Stimulated activated CD4-positive, alpha-beta T cell treated with anti-CD3 and anti-CD28 coated beads, Interleukin-1b, Interleukin-23, amount 100 ng/mL, for 1 hour (primary cell): ENCODE measurements around the gene RAB35.

Experiments
- DNase-seq, 2 donors: peaks; one replicate each; pipeline ENCODE4 v3.0.0-alpha.2; 2020; ENCODE audit warnings: low read depth in 2 of 2

RAB35 gene

GRCh38 chr12:120116441-120116791 is at the start of gene RAB35:
TSS of gene RAB35 (minus strand) at chr12:120116753. CDS start at chr12:120116650, 103 bp downstream.
- no peak for DNase-seq

DNA sequence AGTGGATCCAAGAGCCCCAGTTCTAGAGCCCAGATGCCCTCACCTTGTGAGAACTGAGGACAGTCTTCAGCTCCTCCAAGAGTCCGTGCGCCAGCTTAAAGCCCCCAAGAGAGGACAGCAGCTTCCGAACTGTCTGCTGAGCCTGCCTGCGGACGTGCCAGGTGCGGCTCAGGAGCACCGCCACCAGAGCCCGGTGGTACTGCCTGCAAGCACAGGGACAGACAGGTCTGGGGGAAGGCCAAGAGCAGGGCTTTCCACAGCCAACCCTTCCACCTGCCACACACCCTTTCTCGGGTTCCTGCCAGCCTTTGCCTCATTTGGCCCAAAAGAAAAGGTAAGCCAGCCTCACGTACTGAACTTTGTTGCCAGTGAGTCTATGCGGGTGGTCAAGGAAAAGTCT is 47.7 kb upstream of the RAB35 start:
- no peak for DNase-seq

GRCh38 chr12:120162763-120163162 is 46.2 kb upstream of the RAB35 start:
- no peak for DNase-seq

- no peak for DNase-seq
These were observed 45.3 kb upstream of the RAB35 start for GRCh38 chr12:120161852-120162251.

DNA sequence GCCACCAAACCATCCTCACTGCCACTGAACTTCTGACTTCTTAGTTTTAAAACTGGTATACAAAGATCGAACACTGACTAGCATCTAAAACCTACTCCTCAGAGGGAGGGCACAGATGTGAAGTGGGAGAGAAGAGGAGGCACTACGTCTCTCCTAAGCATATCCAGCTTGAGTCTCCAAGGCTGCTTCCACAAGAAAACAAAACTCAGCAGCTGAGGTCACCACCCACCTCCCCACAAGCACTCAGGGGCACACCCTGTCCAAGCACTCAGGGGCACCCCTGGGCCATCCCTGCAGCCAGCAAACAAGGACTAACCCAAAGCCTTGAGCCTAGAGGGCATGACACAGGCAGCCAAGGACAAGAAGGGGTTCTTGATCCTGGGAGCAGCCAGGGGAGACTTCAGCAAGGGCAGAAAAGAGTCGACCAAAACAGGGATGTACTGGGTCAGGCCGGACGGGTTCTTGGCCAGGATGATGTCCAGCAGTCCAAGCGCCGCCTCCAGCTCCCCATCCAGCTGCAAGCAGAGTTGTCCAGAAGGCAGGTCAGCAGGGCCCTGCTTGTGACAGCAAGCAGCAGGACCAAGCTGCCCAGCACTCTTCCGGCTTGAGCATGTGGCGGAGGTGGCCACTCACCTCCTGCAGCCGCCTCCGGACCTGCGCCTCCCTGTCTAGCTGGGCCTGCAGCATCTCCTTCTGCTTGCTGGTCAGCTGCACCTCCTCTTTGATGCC is 43.1 kb upstream of the RAB35 start:
- no peak for DNase-seq

DNA sequence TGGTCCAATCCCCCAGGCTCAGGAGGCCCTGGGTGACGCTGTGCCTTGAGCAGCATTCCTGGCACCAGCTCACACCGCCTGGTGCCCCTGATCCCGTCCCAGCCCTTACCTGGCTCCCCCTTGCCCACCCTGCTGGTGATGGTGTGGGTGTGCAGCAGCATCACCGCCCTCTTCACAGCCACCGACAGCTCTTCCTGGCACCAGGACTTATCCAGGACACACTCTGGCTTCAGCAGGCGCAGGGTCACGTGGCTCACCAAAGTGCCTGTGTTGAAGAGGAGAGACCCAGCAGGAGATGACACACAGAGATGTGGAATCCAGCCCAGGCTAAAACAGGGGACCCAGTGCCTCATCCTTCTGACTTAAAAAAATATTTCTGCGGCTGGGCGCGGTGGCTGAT is 41.8 kb upstream of the RAB35 start:
- DNase-seq, result no peak

DNA sequence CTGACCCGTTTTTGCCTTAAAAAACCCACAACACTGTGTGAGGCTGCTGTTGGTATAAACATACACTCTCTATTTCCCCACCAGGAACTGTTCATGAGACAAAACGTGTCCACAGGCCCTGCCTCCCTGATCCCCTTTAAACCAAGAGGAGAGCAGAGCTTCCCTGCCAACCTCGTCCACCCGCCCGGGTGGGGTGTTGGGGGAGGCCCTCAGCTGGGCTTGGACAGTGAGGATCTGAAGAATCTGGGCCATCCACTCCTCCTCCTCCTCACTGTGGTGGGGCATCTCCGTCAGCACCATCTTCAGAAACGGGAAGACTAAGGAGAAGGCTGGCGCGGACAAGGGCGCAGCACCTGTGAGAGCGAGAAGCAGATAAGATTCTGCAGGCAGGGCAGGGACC is 41.1 kb upstream of the RAB35 start:
- DNase-seq, result no peak

DNA sequence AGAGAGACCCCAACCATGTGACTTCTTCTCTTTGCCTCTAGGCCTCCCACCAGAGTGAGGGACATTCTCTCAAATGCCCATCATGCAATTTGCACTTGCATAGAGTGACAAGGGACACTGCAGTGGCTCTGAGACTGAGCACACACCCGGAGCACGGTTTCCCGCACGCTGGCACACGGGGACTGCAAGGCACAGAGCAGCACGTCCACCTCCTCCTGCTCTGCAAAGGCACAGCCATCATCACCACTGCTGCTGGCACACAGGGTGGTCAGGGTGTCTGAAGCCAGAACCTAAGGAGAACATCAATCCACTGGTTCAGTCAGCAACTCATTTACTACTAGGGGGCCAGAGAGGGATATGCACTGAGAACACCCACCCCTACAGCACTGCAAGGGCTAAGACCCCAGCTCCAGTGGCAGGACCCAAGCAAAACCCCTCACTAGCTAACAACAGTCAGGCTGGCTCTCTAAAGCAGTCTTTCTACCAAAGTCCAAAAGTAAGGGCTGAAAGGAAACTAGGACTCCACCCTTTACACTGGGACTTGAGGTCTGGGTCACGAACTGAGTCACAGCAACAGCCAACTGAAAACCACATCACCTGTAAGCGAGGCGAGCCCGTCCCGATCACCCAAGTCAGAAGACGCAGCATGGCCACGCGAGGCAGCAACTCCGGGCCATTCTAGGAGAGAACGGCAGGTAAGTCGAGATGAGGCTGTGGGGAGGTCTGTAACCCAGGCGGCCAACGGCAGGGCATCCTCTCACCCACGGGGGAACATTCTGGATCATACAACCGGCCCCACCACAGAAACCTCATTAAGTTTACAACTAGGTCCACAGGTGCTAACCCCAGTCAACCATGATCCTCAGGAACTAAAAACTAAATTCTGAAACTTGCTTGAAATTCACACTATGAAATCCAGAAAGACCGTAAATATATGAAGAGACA is 40.0 kb upstream of the RAB35 start:
- DNase-seq, result no peak

DNA sequence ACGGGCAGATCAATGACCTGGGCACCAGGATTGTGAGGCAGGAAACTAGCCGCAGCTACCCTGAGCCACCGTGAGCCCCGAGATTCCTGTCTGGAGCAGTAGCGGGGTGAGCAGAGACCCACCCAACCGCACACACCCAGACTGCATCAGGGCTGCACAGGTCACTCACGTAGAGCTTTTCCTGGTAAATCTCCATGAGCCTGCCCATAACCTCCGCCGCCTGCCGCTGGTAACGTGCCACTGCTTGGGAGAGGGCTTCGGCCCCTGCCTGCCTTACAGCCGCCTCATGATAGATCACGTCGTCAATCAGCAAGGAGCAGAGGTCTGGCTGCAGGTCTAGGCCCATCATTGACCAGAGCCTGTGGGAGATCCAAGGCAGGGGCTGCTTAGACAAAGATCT is 38.5 kb upstream of the RAB35 start:
- DNase-seq, result no peak

- DNase-seq, result no peak
These were observed 34.5 kb upstream of the RAB35 start for GRCh38 chr12:120150919-120151525.

GRCh38 chr12:120148011-120148410 is 31.5 kb upstream of the RAB35 start:
- DNase-seq, result no peak

DNA sequence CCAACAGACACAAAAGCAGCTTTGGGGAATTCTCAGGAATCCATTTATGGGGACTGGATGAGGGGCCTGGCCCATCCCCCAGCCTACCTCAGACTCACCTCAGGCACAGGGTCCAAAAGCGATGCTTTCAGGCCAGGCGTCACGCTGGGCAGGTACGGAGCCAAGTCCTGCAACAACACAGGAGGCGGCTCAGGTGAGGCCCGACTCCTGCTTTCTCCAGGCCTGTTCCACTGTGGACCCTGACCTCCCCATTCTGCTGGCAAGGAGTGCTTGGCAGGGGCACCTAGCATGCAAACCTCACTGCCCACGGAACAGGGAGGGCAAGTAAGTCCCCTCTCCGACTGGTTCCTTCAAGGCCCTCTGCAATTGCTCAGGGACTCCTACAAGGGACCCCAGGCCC is 28.6 kb upstream of the RAB35 start:
- no peak for DNase-seq

DNA sequence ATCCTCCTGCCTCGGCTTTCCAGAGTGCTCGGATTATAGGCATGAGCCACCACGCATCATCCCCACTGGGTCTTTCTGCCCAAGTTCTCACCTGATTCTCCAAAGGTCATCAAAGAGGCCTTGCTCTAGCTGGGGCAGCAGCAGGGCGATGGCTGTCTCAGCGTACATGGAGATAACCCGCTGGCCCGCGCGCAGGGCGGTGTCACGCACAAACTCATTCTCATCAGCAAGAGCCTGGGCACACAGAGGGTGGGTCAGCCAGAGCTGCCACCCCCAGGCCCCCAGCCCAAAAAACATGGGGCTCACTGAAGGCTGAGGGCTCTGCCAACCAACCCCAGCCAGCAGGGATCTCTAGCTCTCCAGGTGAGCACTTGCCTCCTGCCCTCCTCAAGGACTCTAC is 27.7 kb upstream of the RAB35 start:
- no peak for DNase-seq

- no peak for DNase-seq
These were observed 25.8 kb upstream of the RAB35 start for GRCh38 chr12:120142231-120142877.

- no peak for DNase-seq
These were observed 24.8 kb upstream of the RAB35 start for GRCh38 chr12:120141336-120141735.

GRCh38 chr12:120140603-120141002 is 24.1 kb upstream of the RAB35 start:
- no peak for DNase-seq

DNA sequence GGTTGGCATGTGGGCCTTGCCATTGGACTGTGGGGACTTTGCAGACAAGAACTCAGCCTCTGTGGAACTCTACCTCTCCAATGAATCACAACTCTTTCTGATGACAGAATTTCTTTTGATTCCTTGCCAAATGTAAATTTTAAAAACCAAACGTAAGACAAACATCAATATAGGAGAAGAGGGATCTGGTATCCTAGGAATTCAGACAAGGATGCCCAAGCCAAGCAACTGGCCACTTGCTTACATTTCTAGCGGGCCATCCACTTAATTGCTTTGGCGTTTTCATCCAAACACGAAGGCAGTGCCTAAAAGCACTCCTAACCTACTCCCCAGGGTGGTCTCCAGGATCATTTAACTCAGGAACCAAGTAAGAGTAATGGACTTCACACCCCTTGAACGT is 23.4 kb upstream of the RAB35 start:
- DNase-seq, result no peak

DNA sequence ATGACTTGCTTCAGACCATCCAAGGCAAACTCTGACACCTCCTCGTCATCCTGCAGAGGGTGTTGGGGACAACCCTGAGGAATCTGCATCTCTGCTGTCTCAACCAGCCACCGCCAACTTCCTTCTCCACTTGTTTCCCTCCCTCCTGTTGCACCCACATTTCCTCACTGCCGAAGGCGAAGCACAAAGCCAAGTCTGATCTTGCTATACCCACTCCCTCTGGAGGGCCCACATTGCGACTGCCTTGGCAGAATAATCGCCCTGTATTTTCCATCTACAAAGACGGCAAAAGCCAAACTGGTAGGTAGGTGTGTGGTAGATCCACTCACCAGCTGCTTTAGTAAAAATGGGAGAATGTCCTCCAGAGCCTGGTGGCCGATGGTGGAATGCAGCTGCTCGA is 21.8 kb upstream of the RAB35 start:
- no peak for DNase-seq

- DNase-seq, result no peak
These were observed 21.3 kb upstream of the RAB35 start for GRCh38 chr12:120137833-120138232.

DNA sequence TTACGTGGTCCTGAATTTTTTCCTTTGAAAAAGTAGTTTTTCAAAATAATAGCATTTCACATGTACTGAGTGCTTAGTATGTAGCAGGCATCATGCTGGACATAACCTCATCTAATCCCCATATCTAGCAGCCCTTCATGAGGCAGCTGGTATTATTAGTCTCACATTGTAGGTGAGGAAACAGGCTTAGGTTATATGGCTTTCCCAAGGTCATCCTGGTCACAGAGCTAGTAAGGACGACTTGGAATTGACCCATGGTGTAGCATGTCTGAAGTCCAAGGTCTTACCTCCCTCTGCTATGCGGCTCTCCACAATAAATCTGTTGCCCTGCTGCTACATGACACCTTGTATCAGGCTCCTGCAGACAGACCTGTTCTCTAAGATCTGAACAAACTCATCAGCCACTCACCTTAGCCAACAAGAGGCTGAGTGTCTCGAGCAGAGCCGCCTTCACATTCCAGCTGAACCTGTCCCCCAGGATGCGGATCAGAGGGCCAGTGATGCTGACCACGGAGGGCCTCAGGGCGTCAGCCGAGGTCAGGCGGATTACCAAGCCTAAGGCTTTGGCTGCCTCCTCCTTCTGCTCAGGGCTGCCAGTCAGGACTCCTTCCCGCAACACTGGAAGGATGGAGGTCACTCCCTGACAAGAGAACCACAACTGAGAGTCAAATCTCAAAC is 19.7 kb upstream of the RAB35 start:
- no peak for DNase-seq

GRCh38 chr12:120134307-120134980 is 17.9 kb upstream of the RAB35 start:
- no peak for DNase-seq
